ENCODE results near the gene FNDC10. TPM values are rescaled to one million over a fixed set of nuclear protein-coding genes. Genes with fewer than 3 reads are reported as not detected.
A peak's percentile ranks its signal among the peaks of the same experiment; 100 is the strongest.

The FNDC10 gene
- total and polyA plus RNA-seq, 9 of the 15 experiments (the other 6 are each of a cell fraction or from before 2014, with no cell fraction given), result 0.08 to 6.3 (median 1.6) TPM

DNA sequence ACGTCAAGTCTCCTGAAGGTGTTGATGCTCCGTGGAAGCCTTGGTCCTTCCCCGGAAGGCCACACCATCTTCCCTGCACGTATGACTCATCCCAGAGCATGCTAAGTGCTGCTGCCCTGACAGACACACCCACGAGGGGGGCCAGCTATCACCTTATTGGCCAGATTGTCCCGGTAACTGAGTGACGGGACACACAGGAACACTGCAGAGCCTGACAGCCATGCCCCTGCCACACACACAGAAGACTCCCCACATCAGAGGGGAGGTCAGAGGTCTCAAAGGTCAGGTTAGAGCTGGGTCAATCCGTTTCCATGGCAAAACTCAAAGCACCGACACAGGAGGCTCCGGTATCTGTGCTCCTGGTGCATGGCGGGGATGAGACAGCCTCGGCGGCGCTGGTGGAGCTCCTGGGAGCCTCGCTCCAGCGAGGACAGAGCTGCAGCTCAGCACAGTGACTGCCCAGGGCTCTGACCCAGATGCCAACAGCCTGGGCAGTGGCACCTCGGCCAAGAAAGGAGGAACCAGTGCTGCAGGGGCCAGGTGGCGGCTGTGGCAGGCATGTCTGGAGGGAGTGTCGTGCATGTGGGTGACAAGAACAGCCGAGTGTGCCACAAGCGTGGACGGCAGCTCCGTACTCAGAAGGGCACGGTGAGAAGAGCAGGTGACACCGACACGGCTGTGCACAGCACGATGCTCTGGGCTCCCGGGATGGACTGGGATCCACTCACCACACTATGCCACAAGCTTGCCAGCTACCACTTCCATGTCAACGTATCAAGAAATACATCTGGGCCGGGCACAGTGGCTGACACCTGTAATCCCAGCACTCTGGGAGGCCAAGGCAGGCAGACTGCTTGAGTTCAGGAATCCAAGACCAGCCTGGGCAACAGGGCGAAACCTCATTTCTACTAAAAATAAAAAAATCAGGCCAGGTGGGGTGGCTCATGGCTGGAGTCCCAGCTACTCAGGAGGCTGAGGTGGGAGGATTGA lies 44.7 kb downstream of the FNDC10 start (continued):
- TF ChIP-seq ZNF280B (CRISPR knock-in tag; IDR thresholded peaks at IDR 0.05) (no peak), U2AF2 (optimal IDR thresholded peaks at IDR 0.05; ENCODE audit: low read depth, low read length) (no peak), ZBTB43 (CRISPR knock-in tag; IDR thresholded peaks at IDR 0.05) (no peak), HIVEP1 (CRISPR knock-in tag; IDR thresholded peaks at IDR 0.05) (no peak), TCF7 (IDR thresholded peaks at IDR 0.05; ENCODE audit: borderline replicate concordance) (no peak), ZNF175 (CRISPR knock-in tag; IDR thresholded peaks at IDR 0.05; ENCODE audit: low read depth) (no peak), MNT (conservative IDR thresholded peaks at IDR 0.05) (peak in 1 of 2 experiments; percentile 68; a peak in 2 of 4 replicates), RFX7 (CRISPR knock-in tag; IDR thresholded peaks at IDR 0.05) (no peak), THAP7 (CRISPR knock-in tag; IDR thresholded peaks at IDR 0.05) (no peak), SAFB2 (IDR thresholded peaks at IDR 0.05; ENCODE audit: borderline replicate concordance, low read depth, low read length, severe bottlenecking) (no peak), YBX1 (IDR thresholded peaks at IDR 0.05) (no peak), ZNF217 (CRISPR knock-in tag; IDR thresholded peaks at IDR 0.05) (no peak), MEIS2 (IDR thresholded peaks at IDR 0.05; ENCODE audit: partially characterized antibody) (peak; percentile 16), SMARCA5 (IDR thresholded peaks at IDR 0.05) (no peak), ATF7 (IDR thresholded peaks at IDR 0.05) (no peak), NFXL1 (CRISPR knock-in tag; IDR thresholded peaks at IDR 0.05) (no peak), ELK3 (CRISPR knock-in tag; IDR thresholded peaks at IDR 0.05) (no peak)
- TF ChIP-seq, protein P1, sequence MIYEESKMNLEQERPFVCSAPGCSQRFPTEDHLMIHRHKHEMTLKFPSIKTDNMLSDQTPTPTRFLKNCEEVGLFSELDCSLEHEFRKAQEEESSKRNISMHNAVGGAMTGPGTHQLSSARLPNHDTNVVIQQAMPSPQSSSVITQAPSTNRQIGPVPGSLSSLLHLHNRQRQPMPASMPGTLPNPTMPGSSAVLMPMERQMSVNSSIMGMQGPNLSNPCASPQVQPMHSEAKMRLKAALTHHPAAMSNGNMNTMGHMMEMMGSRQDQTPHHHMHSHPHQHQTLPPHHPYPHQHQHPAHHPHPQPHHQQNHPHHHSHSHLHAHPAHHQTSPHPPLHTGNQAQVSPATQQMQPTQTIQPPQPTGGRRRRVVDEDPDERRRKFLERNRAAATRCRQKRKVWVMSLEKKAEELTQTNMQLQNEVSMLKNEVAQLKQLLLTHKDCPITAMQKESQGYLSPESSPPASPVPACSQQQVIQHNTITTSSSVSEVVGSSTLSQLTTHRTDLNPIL (CRISPR knock-in tag; IDR thresholded peaks at IDR 0.05), result no peak

All from K562 (cell line).